H9 (cell line): ENCODE measurements around the gene ATF4. TPM values are rescaled to one million over a fixed set of nuclear protein-coding genes. Genes with fewer than 3 reads are reported as not detected.

ENCODE experiments used
- DNase-seq: peaks from one replicate; pipeline ENCODE4 v3.0.0-alpha.2; 2017
- H2AFZ ChIP-seq: one replicate; pipeline ENCODE4 v1.6.1; 2013; ENCODE audit warnings: mild to moderate bottlenecking, low read length, control low read depth, moderate library complexity
- H2AK5ac ChIP-seq: 2 replicates; pipeline ENCODE4 v1.6.1; 2013; ENCODE audit warnings: low read length, control low read depth, mixed read lengths; ENCODE audit not compliant: insufficient read length
- H2BK120ac ChIP-seq: one replicate; pipeline ENCODE4 v1.6.1; 2013; ENCODE audit warnings: low read depth, mild to moderate bottlenecking, low read length, control low read depth, inconsistent platforms; ENCODE audit not compliant: poor library complexity, severe bottlenecking
- H2BK12ac ChIP-seq: 2 replicates; pipeline ENCODE4 v1.6.1; 2013; ENCODE audit warnings: low read length, control low read depth, mixed read lengths, low read depth; ENCODE audit not compliant: insufficient read length
- H2BK15ac ChIP-seq: 2 replicates; pipeline ENCODE4 v1.6.1; 2013; ENCODE audit warnings: low read depth, low read length, control low read depth
- H2BK20ac ChIP-seq: one replicate; pipeline ENCODE4 v1.6.1; 2013; ENCODE audit warnings: low read depth, mild to moderate bottlenecking, low read length, control low read depth, inconsistent platforms; ENCODE audit not compliant: poor library complexity, severe bottlenecking
- H2BK5ac ChIP-seq: 2 replicates; pipeline ENCODE4 v1.6.1; 2013; ENCODE audit warnings: low read length, control low read depth, mixed read lengths; ENCODE audit not compliant: insufficient read length
- H3K14ac ChIP-seq: 2 replicates; pipeline ENCODE4 v1.6.1; 2013; ENCODE audit warnings: low read length, control low read depth; ENCODE audit not compliant: insufficient read depth
- H3K18ac ChIP-seq: 2 replicates; pipeline ENCODE4 v1.6.1; 2013; ENCODE audit warnings: low read depth, mild to moderate bottlenecking, mixed read lengths, low read length, control low read depth; ENCODE audit not compliant: insufficient read length
- H3K23ac ChIP-seq: 2 replicates; pipeline ENCODE4 v1.6.1; 2013; ENCODE audit warnings: low read length, control low read depth, mixed read lengths, low read depth; ENCODE audit not compliant: insufficient read length
- H3K23me2 ChIP-seq: 2 replicates; pipeline ENCODE4 v1.6.1; 2013; ENCODE audit warnings: low read depth, mild to moderate bottlenecking, mixed read lengths, low read length, control low read depth; ENCODE audit not compliant: insufficient read length, poor library complexity, severe bottlenecking
- H3K27ac ChIP-seq: 2 replicates; pipeline ENCODE4 v1.5.1; 2013; ENCODE audit warnings: low read length, control low read depth, mixed read lengths, low read depth; ENCODE audit not compliant: insufficient read length
- H3K27me3 ChIP-seq: 2 replicates; pipeline ENCODE4 v1.6.1; 2013; ENCODE audit warnings: low read length, control low read depth, inconsistent platforms; ENCODE audit not compliant: insufficient read depth
- H3K4ac ChIP-seq: 2 replicates; pipeline ENCODE4 v1.6.1; 2013; ENCODE audit warnings: low read depth, mild to moderate bottlenecking, control low read depth, inconsistent platforms, low read length, moderate library complexity
- H3K4me1 ChIP-seq: 2 replicates; pipeline ENCODE4 v1.6.1; 2013; ENCODE audit warnings: low read length, control low read depth, inconsistent platforms; ENCODE audit not compliant: insufficient read depth
- H3K4me2 ChIP-seq: 2 replicates; pipeline ENCODE4 v1.6.1; 2013; ENCODE audit warnings: low read length, control low read depth, mixed read lengths; ENCODE audit not compliant: insufficient read length, insufficient read depth
- H3K56ac ChIP-seq: 2 replicates; pipeline ENCODE4 v1.6.1; 2013; ENCODE audit warnings: low read depth, mild to moderate bottlenecking, mixed read lengths, low read length, control low read depth; ENCODE audit not compliant: insufficient read length
- H3K79me1 ChIP-seq: 2 replicates; pipeline ENCODE4 v1.6.1; 2013; ENCODE audit warnings: low read depth, mild to moderate bottlenecking, moderate library complexity, low read length, control low read depth, inconsistent platforms; ENCODE audit not compliant: insufficient read depth, poor library complexity, severe bottlenecking
- H3K79me2 ChIP-seq: 2 replicates; pipeline ENCODE4 v1.6.1; 2013; ENCODE audit warnings: low read length, control low read depth, inconsistent platforms; ENCODE audit not compliant: insufficient read depth
- H3K9ac ChIP-seq: 2 replicates; pipeline ENCODE4 v1.6.1; 2013; ENCODE audit warnings: low read length, control low read depth, mixed read lengths; ENCODE audit not compliant: insufficient read length; ENCODE audit errors: extremely low read depth
- H3K9me3 ChIP-seq: one replicate; pipeline ENCODE4 v1.6.1; 2013; ENCODE audit warnings: low read depth, low read length, inconsistent platforms; ENCODE audit not compliant: control insufficient read depth
- H3T11ph ChIP-seq: one replicate; pipeline ENCODE4 v1.6.1; 2013; ENCODE audit warnings: mild to moderate bottlenecking, low read length, control low read depth, inconsistent platforms
- H4K20me1 ChIP-seq: one replicate; pipeline ENCODE4 v1.6.1; 2013; ENCODE audit not compliant: control insufficient read depth, insufficient read length, insufficient read depth
- H4K5ac ChIP-seq: 2 replicates; pipeline ENCODE4 v1.6.1; 2013; ENCODE audit warnings: low read depth, mild to moderate bottlenecking, mixed read lengths, low read length, control low read depth; ENCODE audit not compliant: insufficient read length
- H4K8ac ChIP-seq: replicated peaks from 2 replicates; pipeline ENCODE4 v1.6.1; 2013; ENCODE audit warnings: low read length, control low read depth, mixed read lengths, low read depth; ENCODE audit not compliant: insufficient read length
- H4K91ac ChIP-seq: 2 replicates; pipeline ENCODE4 v1.6.1; 2013; ENCODE audit warnings: low read depth, mild to moderate bottlenecking, moderate library complexity, mixed read lengths, low read length, control low read depth; ENCODE audit not compliant: insufficient read length
- H3K27ac Mint-ChIP-seq, 3 experiments: 2 replicates in 2 of 3; 3 replicates in 1 of 3; pipeline ENCODE4 v1.8.0; 2020 to 2021; ENCODE audit warnings: mixed read lengths in 3 of 3, mild to moderate bottlenecking in 1 of 3, moderate library complexity in 1 of 3
- H3K27me3 Mint-ChIP-seq: 2 replicates; pipeline ENCODE4 v1.8.0; 2021; ENCODE audit warnings: low read depth, mild to moderate bottlenecking, moderate library complexity, mixed read lengths
- H3K36me3 Mint-ChIP-seq, 3 experiments: 2 replicates in 2 of 3; 3 replicates in 1 of 3; pipeline ENCODE4 v1.8.0; 2020 to 2021; ENCODE audit warnings: low read depth in 3 of 3, mixed read lengths in 3 of 3; ENCODE audit not compliant: insufficient read depth in 1 of 3
- H3K4me1 Mint-ChIP-seq, 2 experiments: 2 replicates each; pipeline ENCODE4 v1.8.0; 2020; ENCODE audit warnings: mixed read lengths in 2 of 2
- H3K4me3 Mint-ChIP-seq, 2 experiments: 2 replicates in 1 of 2; 3 replicates in 1 of 2; pipeline ENCODE4 v1.8.0; 2020 to 2021; ENCODE audit warnings: mild to moderate bottlenecking in 2 of 2, mixed read lengths in 2 of 2, moderate library complexity in 1 of 2
- H3K9me3 Mint-ChIP-seq, 2 experiments: 2 replicates in 1 of 2; 3 replicates in 1 of 2; pipeline ENCODE4 v1.8.0; 2020; ENCODE audit warnings: mild to moderate bottlenecking in 2 of 2, mixed read lengths in 2 of 2, moderate library complexity in 1 of 2
- CTCF ChIP-seq: fragments of 200-600 bp; sonication (generic); conservative IDR thresholded peaks from 3 replicates; pipeline ENCODE4 v1.8.0; 2021; ENCODE audit warnings: antibody characterized with exemption, mild to moderate bottlenecking
- WGBS: extraction: QIAGEN DNeasy Blood & Tissue Kit; methylation state at CpG from one replicate; pipeline ENCODE4 v1.1.7; 2013; ENCODE audit warnings: missing lambda C conversion rate, low lambda C conversion rate, mixed read lengths; ENCODE audit not compliant: insufficient read length; ENCODE audit errors: extremely low coverage; 5-methylcytosine and 5-hydroxymethylcytosine counted together
- total RNA-seq: library from RNA; stranded (reverse); gene quantifications from 2 replicates; pipeline ENCODE4 v1.2.1, GENCODE V29; 2021

ATF4 gene
- total RNA-seq, 1 experiment from 2014 or later: 455 TPM

DNA sequence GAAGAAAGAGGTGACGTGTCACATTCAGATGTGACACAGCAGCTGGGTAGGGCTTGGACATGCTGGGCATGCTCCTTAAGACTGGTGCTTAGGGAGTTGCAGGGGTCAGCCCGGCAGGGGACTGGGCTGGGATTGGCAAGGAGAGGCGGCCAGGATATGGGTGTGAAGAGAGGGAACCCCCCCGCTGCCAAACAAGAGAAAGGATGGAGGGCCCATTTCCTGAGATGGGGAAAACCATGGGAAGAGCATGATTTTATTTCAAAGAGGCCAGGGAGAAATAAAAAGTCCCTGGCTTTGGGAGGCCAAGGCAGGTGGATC lies 5.3 kb downstream of the ATF4 start:
- no peak overlapping the region for H2BK5ac ChIP-seq
- no peaks in the 10 kb centered on the region for H3K79me1 ChIP-seq
- H3K27me3 ChIP-seq: no peaks in the 10 kb centered on the region
- no peak overlapping the region for H2AK5ac ChIP-seq
- H3K79me2 ChIP-seq: peaks cover 8% of the 10 kb centered on the region; the same call in 1 of the 2 replicates
- H4K5ac ChIP-seq: no peak overlapping the region
- no peak overlapping the region for H3K18ac ChIP-seq
- Mint-ChIP-seq H3K4me1 (peaks cover 36 to 45% of the 10 kb centered on the region in 2 experiments), H3K27ac (peak overlapping the region in 2 of 3 experiments; percentile 38 to 45; a peak in 3 of 7 replicates), H3K27me3 (no peaks in the 10 kb centered on the region; the same call in 1 of the 2 replicates), H3K9me3 (no peaks in the 10 kb centered on the region; a peak in 1 of 5 replicates), H3K4me3 (peak overlapping the region in 1 of 2 experiments; percentile 41; a peak in 2 of 5 replicates), H3K36me3 (peaks cover 33 to 72% (median 64%) of the 10 kb centered on the region in 3 experiments)
- H3K4ac ChIP-seq: no peak overlapping the region
- H3T11ph ChIP-seq: no peak overlapping the region
- no peak overlapping the region for H3K56ac ChIP-seq
- H2BK120ac ChIP-seq: no peak overlapping the region
- no peaks in the 10 kb centered on the region; the same call in 1 of the 2 replicates for H3K4me1 ChIP-seq
- H2BK20ac ChIP-seq: no peak overlapping the region
- no peaks in the 10 kb centered on the region for H3K9me3 ChIP-seq
- no peak overlapping the region for H3K23ac ChIP-seq
- H2BK15ac ChIP-seq: no peak overlapping the region
- no peak overlapping the region for H3K4me2 ChIP-seq
- H4K91ac ChIP-seq: no peak overlapping the region
- no peak overlapping the region for H4K8ac ChIP-seq
- TF ChIP-seq CTCF: no peak
- no peak for DNase-seq
- H4K20me1 ChIP-seq: peaks cover 9% of the 10 kb centered on the region
- no peak overlapping the region for H2BK12ac ChIP-seq
- no CpG with 5 or more reads among the region's 4 CpGs for WGBS
- H3K23me2 ChIP-seq: peaks cover 6% of the 10 kb centered on the region
- no peak overlapping the region for H3K9ac ChIP-seq
- H3K27ac ChIP-seq: no peak overlapping the region
- no peak overlapping the region for H2AFZ ChIP-seq
- H3K14ac ChIP-seq: no peak overlapping the region
